IMR-90 (cell line): ENCODE data around the gene ACADS.

Experiments used
- BHLHE40 ChIP-seq: fragments of 150-350 bp; IDR thresholded peaks from 2 replicates; pipeline ENCODE4 v1.6.1; 2016; ENCODE audit warnings: mild to moderate bottlenecking, low read depth, low read length
- CHD1 ChIP-seq: IDR thresholded peaks from 2 replicates; pipeline ENCODE4 v1.6.1; 2012; ENCODE audit warnings: low read depth, low read length, improper control_type of control experiment
- CTCF ChIP-seq: conservative IDR thresholded peaks from 2 replicates; pipeline ENCODE4 v1.5.1; 2012; ENCODE audit warnings: mild to moderate bottlenecking, low read depth, low read length, improper control_type of control experiment
- MAFK ChIP-seq: IDR thresholded peaks from 2 replicates; pipeline ENCODE4 v1.6.1; 2012; ENCODE audit warnings: low read depth, low read length, improper control_type of control experiment
- NFE2L2 ChIP-seq: fragments of 150-350 bp; IDR thresholded peaks from 2 replicates; pipeline ENCODE4 v1.6.1; 2016; ENCODE audit warnings: low read depth, mild to moderate bottlenecking, low read length
- POLR2A ChIP-seq: IDR thresholded peaks from 2 replicates; pipeline ENCODE4 v1.6.1; 2012; ENCODE audit warnings: mild to moderate bottlenecking, low read depth, low read length
- RCOR1 ChIP-seq: IDR thresholded peaks from 2 replicates; pipeline ENCODE4 v1.6.1; 2012; ENCODE audit warnings: mild to moderate bottlenecking, low read length, improper control_type of control experiment; ENCODE audit not compliant: insufficient replicate concordance
- RFX5 ChIP-seq: IDR thresholded peaks from 2 replicates; pipeline ENCODE4 v1.8.0; 2012; ENCODE audit warnings: low read depth, mild to moderate bottlenecking, low read length, moderate library complexity
- USF2 ChIP-seq: fragments of 150-350 bp; IDR thresholded peaks from 2 replicates; pipeline ENCODE4 v1.6.1; 2017; ENCODE audit warnings: mild to moderate bottlenecking, antibody characterized with exemption, low read length, low read depth
- TF ChIP-seq, protein P1 (sequence below): fragments of 150-350 bp; IDR thresholded peaks from 2 replicates; pipeline ENCODE4 v1.6.1; 2016; ENCODE audit warnings: low read depth, mild to moderate bottlenecking, low read length, moderate library complexity, borderline replicate concordance

DNA sequence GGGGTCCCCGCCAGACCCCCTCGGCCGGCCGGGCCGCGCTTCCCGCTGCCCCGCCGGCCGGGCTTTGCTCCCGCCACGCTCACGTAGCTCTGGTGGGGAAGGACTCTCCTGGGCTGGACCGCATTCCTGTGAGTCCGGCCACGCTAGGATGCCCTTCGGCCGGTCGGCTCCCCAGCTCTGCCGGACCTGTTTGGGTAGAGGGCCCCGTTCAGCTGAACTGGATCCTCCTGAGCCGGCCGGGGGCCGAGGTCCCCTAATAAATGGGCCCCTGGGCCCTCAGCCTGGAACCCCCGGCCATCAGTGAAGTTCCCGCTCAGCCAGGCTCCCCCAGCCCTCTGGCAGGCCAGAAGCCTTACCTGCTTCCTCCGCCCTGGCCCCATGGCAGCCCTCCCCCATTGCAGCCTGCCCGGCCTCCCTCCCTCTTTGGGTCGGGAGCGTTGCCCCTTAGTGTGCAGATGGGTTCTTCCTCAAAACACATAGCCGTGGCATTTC lies 14.8 kb upstream of the ACADS start:
- TF ChIP-seq POLR2A (no peak), CTCF (no peak), CHD1 (no peak), USF2 (no peak), BHLHE40 (no peak), RFX5 (no peak), RCOR1 (no peak), NFE2L2 (no peak), MAFK (no peak)
- TF ChIP-seq, protein P1, sequence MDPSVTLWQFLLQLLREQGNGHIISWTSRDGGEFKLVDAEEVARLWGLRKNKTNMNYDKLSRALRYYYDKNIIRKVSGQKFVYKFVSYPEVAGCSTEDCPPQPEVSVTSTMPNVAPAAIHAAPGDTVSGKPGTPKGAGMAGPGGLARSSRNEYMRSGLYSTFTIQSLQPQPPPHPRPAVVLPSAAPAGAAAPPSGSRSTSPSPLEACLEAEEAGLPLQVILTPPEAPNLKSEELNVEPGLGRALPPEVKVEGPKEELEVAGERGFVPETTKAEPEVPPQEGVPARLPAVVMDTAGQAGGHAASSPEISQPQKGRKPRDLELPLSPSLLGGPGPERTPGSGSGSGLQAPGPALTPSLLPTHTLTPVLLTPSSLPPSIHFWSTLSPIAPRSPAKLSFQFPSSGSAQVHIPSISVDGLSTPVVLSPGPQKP: no peak
